ENCODE data around the gene PDCD1. TPM values are rescaled to one million over a fixed set of nuclear protein-coding genes. Genes with fewer than 3 reads are reported as not detected.

The PDCD1 gene
- total and polyA plus RNA-seq, 2 donors (not counting 1 experiment from before 2014, with no cell fraction given): not detected

GRCh38 chr2:241812730-241813643 is 45.7 kb downstream of the PDCD1 start:
- H4K20me1 ChIP-seq (ENCODE audit: control insufficient read depth, extremely low read depth, insufficient read depth, low read length): no peaks in the 10 kb centered on the region
- no peaks in the 10 kb centered on the region for H3K4me1 ChIP-seq (ENCODE audit: control insufficient read depth, extremely low read depth, insufficient read depth, low read length)
- no peak overlapping the region for H3K4me3 ChIP-seq (replicated peaks in 1 of 4; ENCODE audit: control extremely low read depth in 1 of 4, insufficient read depth in 1 of 4, low read depth in 3 of 4, low read length in 4 of 4)
- H3K4me2 ChIP-seq (ENCODE audit: extremely low read depth, insufficient read depth, low read length): no peak overlapping the region
- no peaks in the 10 kb centered on the region for H3K79me2 ChIP-seq (ENCODE audit: control insufficient read depth, insufficient read depth, low read length)
- no peak overlapping the region for H2AFZ ChIP-seq (ENCODE audit: low read length)
- H3K36me3 ChIP-seq (ENCODE audit: control insufficient read depth, insufficient read depth, low read length): no peaks in the 10 kb centered on the region
- no peaks in the 10 kb centered on the region for H3K27me3 ChIP-seq (ENCODE audit: control insufficient read depth, insufficient read depth, low read length)
- no peaks in the 10 kb centered on the region for H3K9me3 ChIP-seq (ENCODE audit: control insufficient read depth, insufficient read depth, low read depth, low read length)
- H3K27ac ChIP-seq (ENCODE audit: insufficient read depth, low read length): no peak overlapping the region
- TF ChIP-seq EZH2 (IDR thresholded peaks at IDR 0.05; ENCODE audit: low read length, missing control alignments) (no peak), CTCF (conservative IDR thresholded peaks at IDR 0.05 in 1 of 2, IDR thresholded peaks at IDR 0.05 in 1 of 2; ENCODE audit: low read depth in 1 of 2, low read length in 2 of 2) (no peak)
- DNase-seq (ENCODE audit: low read depth in 2 of 2): no peak
- no peak overlapping the region for H3K9ac ChIP-seq (ENCODE audit: insufficient read depth, low read length)

- Histone ChIP-seq H3K36me3 (ENCODE audit: control insufficient read depth, insufficient read depth, low read length) (no peaks in the 10 kb centered on the region), H3K9me3 (ENCODE audit: control insufficient read depth, insufficient read depth, low read depth, low read length) (no peaks in the 10 kb centered on the region), H4K20me1 (ENCODE audit: control insufficient read depth, extremely low read depth, insufficient read depth, low read length) (no peaks in the 10 kb centered on the region), H2AFZ (ENCODE audit: low read length) (no peak overlapping the region), H3K27ac (ENCODE audit: insufficient read depth, low read length) (no peak overlapping the region), H3K9ac (ENCODE audit: insufficient read depth, low read length) (no peak overlapping the region), H3K4me2 (ENCODE audit: extremely low read depth, insufficient read depth, low read length) (no peak overlapping the region), H3K27me3 (ENCODE audit: control insufficient read depth, insufficient read depth, low read length) (no peaks in the 10 kb centered on the region), H3K4me3 (replicated peaks in 1 of 4; ENCODE audit: control extremely low read depth in 1 of 4, insufficient read depth in 1 of 4, low read depth in 3 of 4, low read length in 4 of 4) (no peak overlapping the region), H3K4me1 (ENCODE audit: control insufficient read depth, extremely low read depth, insufficient read depth, low read length) (no peaks in the 10 kb centered on the region), H3K79me2 (ENCODE audit: control insufficient read depth, insufficient read depth, low read length) (no peaks in the 10 kb centered on the region)
- no peak for DNase-seq (ENCODE audit: low read depth in 2 of 2)
- TF ChIP-seq EZH2 (IDR thresholded peaks at IDR 0.05; ENCODE audit: low read length, missing control alignments) (no peak), CTCF (conservative IDR thresholded peaks at IDR 0.05 in 1 of 2, IDR thresholded peaks at IDR 0.05 in 1 of 2; ENCODE audit: low read depth in 1 of 2, low read length in 2 of 2) (no peak)
Observed at GRCh38 chr2:241811952-241812729, 46.6 kb downstream of the PDCD1 start.
